MCF 10A (cell line): ENCODE results near the gene TXLNA. TPM values are rescaled to one million over a fixed set of nuclear protein-coding genes. Genes with fewer than 3 reads are reported as not detected.

Source experiments
- BruUV-seq: library from RNA; stranded (reverse); fragments of 400-500 nt; replicated peaks from 2 replicates; lab custom pipeline; 2021; lab: Mats Ljungman, UMichigan
- CTCF ChIA-PET: fragments of 300-600 bp; sonication (Branson Sonifier 250); formaldehyde crosslinking; extraction: SDS; loops from one replicate; lab custom pipeline; 2021; ENCODE audit warnings: antibody characterized with exemption, inconsistent platforms; lab: Yijun Ruan, JAX
- POLR2A ChIA-PET: fragments of 300-600, 350-650 bp; sonication (Branson Sonifier 250); formaldehyde crosslinking; extraction: SDS; loops from one replicate; lab custom pipeline; 2020; ENCODE audit warnings: antibody characterized with exemption, inconsistent platforms; lab: Yijun Ruan, JAX
- DNase-seq: peaks from one replicate; pipeline ENCODE4 v3.0.0-alpha.2; 2018; ENCODE audit not compliant: unreplicated experiment
- H3K27ac Mint-ChIP-seq: one replicate; pipeline ENCODE4 v1.8.0; 2022; ENCODE audit warnings: mild to moderate bottlenecking, low read depth, mixed read lengths; ENCODE audit not compliant: unreplicated experiment
- H3K27me3 Mint-ChIP-seq: one replicate; pipeline ENCODE4 v1.8.0; 2022; ENCODE audit warnings: mixed read lengths; ENCODE audit not compliant: insufficient read depth, unreplicated experiment
- H3K36me3 Mint-ChIP-seq: one replicate; pipeline ENCODE4 v1.8.0; 2022; ENCODE audit warnings: mild to moderate bottlenecking, moderate library complexity, mixed read lengths; ENCODE audit not compliant: insufficient read depth, unreplicated experiment
- H3K4me1 Mint-ChIP-seq: one replicate; pipeline ENCODE4 v1.8.0; 2022; ENCODE audit warnings: mixed read lengths; ENCODE audit not compliant: insufficient read depth, unreplicated experiment
- H3K4me3 Mint-ChIP-seq: one replicate; pipeline ENCODE4 v1.8.0; 2022; ENCODE audit warnings: mild to moderate bottlenecking, moderate library complexity, mixed read lengths; ENCODE audit not compliant: unreplicated experiment
- H3K9me3 Mint-ChIP-seq: one replicate; pipeline ENCODE4 v1.8.0; 2022; ENCODE audit warnings: mixed read lengths; ENCODE audit not compliant: unreplicated experiment
- CTCF ChIP-seq: fragments of 200-600 bp; IDR thresholded peaks from one replicate; pipeline ENCODE4 v1.8.0; 2022; ENCODE audit warnings: antibody characterized with exemption, mild to moderate bottlenecking; ENCODE audit not compliant: unreplicated experiment
- intact Hi-C: fragments of 100-400 bp; cut with micrococcal nuclease; formaldehyde crosslinking; loops from 2 replicates; pipeline ENCODE4 v1.14.1; 2022
- total RNA-seq: library from RNA; stranded (reverse); gene quantifications from 2 replicates; pipeline ENCODE4 v1.2.3, GENCODE V29; 2022

TXLNA gene
- total RNA-seq, 1 experiment from 2014 or later, result 64.8 TPM

GRCh38 chr1:32195972-32196823, 16.7 kb downstream of the TXLNA start:
- no peak for DNase-seq

GRCh38 chr1:32197074-32197473, 17.6 kb downstream of the TXLNA start:
- peaks cover 12% of the 10 kb centered on the region for H3K4me1 Mint-ChIP-seq
- H3K27ac Mint-ChIP-seq, result no peak overlapping the region
- no TSS peak for BruUV-seq
- no peak for TF ChIP-seq CTCF
- CTCF ChIA-PET, result interaction anchor here (3.3 kb wide), 1 partner anchor 18 kb away, joined by 11 read pairs; no protein-coding TSS in a partner anchor
- H3K4me3 Mint-ChIP-seq, result no peak overlapping the region
- peaks cover 55% of the 10 kb centered on the region for H3K36me3 Mint-ChIP-seq
- no peaks in the 10 kb centered on the region for H3K27me3 Mint-ChIP-seq
- no peak for DNase-seq
- POLR2A ChIA-PET, result interaction anchor here (0.6 to 2.9 kb wide), 7 partner anchors 9 to 478 kb away, joined by 3 to 13 read pairs (median 5); partner anchors contain the start of genes IQCC, KPNA6 and TXLNA
- intact Hi-C loops, result no loop called here
- H3K9me3 Mint-ChIP-seq, result no peaks in the 10 kb centered on the region

More at GRCh38 chr1:32195972-32196823, 16.7 kb downstream of the TXLNA start:
- ChIA-PET CTCF (interaction anchor here (3.3 kb wide), 1 partner anchor 19 kb away, joined by 11 read pairs; no protein-coding TSS in a partner anchor), POLR2A (interaction anchor here (0.6 to 2.9 kb wide), 6 partner anchors 10 to 477 kb away, joined by 3 to 13 read pairs (median 6); partner anchors contain the start of genes IQCC, KPNA6 and TXLNA)
- H3K9me3 Mint-ChIP-seq, result no peaks in the 10 kb centered on the region
- peak overlapping the region; percentile 46 for H3K27ac Mint-ChIP-seq
- intact Hi-C loops, result no loop called here
- no peak for TF ChIP-seq CTCF
- no peak overlapping the region for H3K4me3 Mint-ChIP-seq
- H3K27me3 Mint-ChIP-seq, result no peaks in the 10 kb centered on the region
- H3K4me1 Mint-ChIP-seq, result peaks cover 6% of the 10 kb centered on the region
- BruUV-seq, result TSS peak; percentile 20
- H3K36me3 Mint-ChIP-seq, result peaks cover 64% of the 10 kb centered on the region

GRCh38 chr1:32197837-32198236, 18.4 kb downstream of the TXLNA start:
- Mint-ChIP-seq H3K4me3 (no peak overlapping the region), H3K9me3 (no peaks in the 10 kb centered on the region), H3K27ac (no peak overlapping the region), H3K4me1 (peaks cover 12% of the 10 kb centered on the region), H3K36me3 (peaks cover 48% of the 10 kb centered on the region), H3K27me3 (no peaks in the 10 kb centered on the region)
- ChIA-PET CTCF (interaction anchor here (0.6 to 3.3 kb wide), 3 partner anchors 8 to 56 kb away, joined by 3 to 11 read pairs (median 3); no protein-coding TSS in a partner anchor), POLR2A (interaction anchor here (0.6 to 2.9 kb wide), 6 partner anchors 8 to 368 kb away, joined by 3 to 13 read pairs (median 6); partner anchors contain the start of genes IQCC, KPNA6 and TXLNA)
- intact Hi-C loops, result no loop called here
- TF ChIP-seq CTCF, result no peak
- no TSS peak for BruUV-seq
- DNase-seq, result no peak
